Suppressor macrophage treated with lipopolysaccharide for 1 hour (primary cell): Measurements from ENCODE around the gene RFNG.

Experiments
- DNase-seq, 3 donors: peaks; one replicate each; pipeline ENCODE4 v3.0.0-alpha.2; 2020 to 2022

Gene RFNG

GRCh38 chr17:82012640-82013295, 38.8 kb downstream of the RFNG start:
- DNase-seq: no peak

- no peak for DNase-seq
These were observed 39.4 kb downstream of the RFNG start for GRCh38 chr17:82012261-82012639.

- DNase-seq: no peak
These were observed 39.9 kb downstream of the RFNG start for GRCh38 chr17:82011617-82012187.

- no peak for DNase-seq
These were observed 40.8 kb downstream of the RFNG start for GRCh38 chr17:82010575-82011525.

- DNase-seq: no peak
These were observed 42.2 kb downstream of the RFNG start for GRCh38 chr17:82009413-82009812.

- no peak for DNase-seq
These were observed 42.6 kb downstream of the RFNG start for GRCh38 chr17:82008941-82009405.

- DNase-seq: no peak
These were observed 43.2 kb downstream of the RFNG start for GRCh38 chr17:82008258-82008940.

- DNase-seq: no peak
These were observed 43.9 kb downstream of the RFNG start for GRCh38 chr17:82007495-82008257.

GRCh38 chr17:82007228-82007494, 44.5 kb downstream of the RFNG start:
- DNase-seq: no peak

GRCh38 chr17:82006468-82007227, 45.0 kb downstream of the RFNG start:
- DNase-seq: no peak

- DNase-seq: no peak
These were observed 45.8 kb downstream of the RFNG start for GRCh38 chr17:82005701-82006348.

GRCh38 chr17:82004517-82005455, 46.8 kb downstream of the RFNG start:
- no peak for DNase-seq

- no peak for DNase-seq
These were observed 47.9 kb downstream of the RFNG start for GRCh38 chr17:82003411-82004381.

GRCh38 chr17:82001571-82002056, 50.0 kb downstream of the RFNG start:
- no peak for DNase-seq

GRCh38 chr17:82000803-82001570, 50.6 kb downstream of the RFNG start:
- DNase-seq: no peak

- no peak for DNase-seq
These were observed 51.4 kb downstream of the RFNG start for GRCh38 chr17:81999976-82000802.

- DNase-seq: no peak
These were observed 52.0 kb downstream of the RFNG start for GRCh38 chr17:81999587-81999975.
